HEK293 (cell line): ENCODE data around the gene LRFN2.

Source experiments
- CTCF ChIA-PET: fragments of 350-600 bp; formaldehyde crosslinking; extraction: SDS; loops from one replicate; lab custom pipeline; 2021; ENCODE audit warnings: antibody characterized with exemption; lab: Yijun Ruan, JAX
- POLR2A ChIA-PET: fragments of 300-600 bp; formaldehyde crosslinking; extraction: SDS; loops from one replicate; lab custom pipeline; 2020; ENCODE audit warnings: antibody characterized with exemption, inconsistent platforms; lab: Yijun Ruan, JAX
- H3K27ac ChIP-seq: fragments of 200-500 bp; sonication (Bioruptor generic); 2 replicates; pipeline ENCODE4 v1.5.1; 2014; ENCODE audit warnings: low read depth, low read length, control low read depth, inconsistent platforms; ENCODE audit errors: extremely low read depth
- H3K36me3 ChIP-seq, 2 experiments: fragments of 200-500 bp in 1 of 2; sonication (Bioruptor generic) in 1 of 2; 1 replicate in 1 of 2; 2 replicates in 1 of 2; pipeline ENCODE4 v1.5.1; 2014 to 2017; ENCODE audit warnings: inconsistent platforms in 2 of 2, low read length in 2 of 2; ENCODE audit not compliant: control insufficient read depth in 2 of 2, insufficient read depth in 1 of 2
- H3K4me1 ChIP-seq: fragments of 200-500 bp; sonication (Bioruptor generic); 2 replicates; pipeline ENCODE4 v1.5.1; 2014; ENCODE audit warnings: mild to moderate bottlenecking, low read length, inconsistent platforms; ENCODE audit not compliant: control insufficient read depth, insufficient read depth
- H3K4me3 ChIP-seq: 2 replicates; pipeline ENCODE4 v1.5.1; 2011; ENCODE audit warnings: low read depth, mild to moderate bottlenecking, control low read depth, low read length, moderate library complexity
- H3K9me3 ChIP-seq: fragments of 200-500 bp; sonication (Bioruptor generic); 2 replicates; pipeline ENCODE4 v1.5.1; 2014; ENCODE audit warnings: low read depth, low read length, inconsistent platforms; ENCODE audit not compliant: control insufficient read depth, insufficient read depth
- EGR2 ChIP-seq: fragments of 450-650 bp; formaldehyde crosslinking; IDR thresholded peaks from 2 replicates; pipeline ENCODE4 v1.5.1; 2016; ENCODE audit warnings: low read depth, missing biosample characterization, missing genetic modification characterization
- HIC1 ChIP-seq: fragments of 450-650 bp; formaldehyde crosslinking; IDR thresholded peaks from 2 replicates; pipeline ENCODE4 v1.5.1; 2016; ENCODE audit warnings: missing biosample characterization, missing genetic modification characterization
- KLF16 ChIP-seq: fragments of 450-650 bp; formaldehyde crosslinking; IDR thresholded peaks from 2 replicates; pipeline ENCODE4 v1.5.1; 2017; ENCODE audit warnings: missing biosample characterization, missing genetic modification characterization
- YY2 ChIP-seq: fragments of 450-650 bp; formaldehyde crosslinking; IDR thresholded peaks from 2 replicates; pipeline ENCODE4 v1.5.1; 2016; ENCODE audit warnings: missing biosample characterization, missing genetic modification characterization
- ZBTB44 ChIP-seq: fragments of 450-650 bp; IDR thresholded peaks from 2 replicates; pipeline ENCODE4 v1.5.1; 2018; ENCODE audit warnings: missing biosample characterization, mild to moderate bottlenecking, missing genetic modification characterization
- ZNF10 ChIP-seq: fragments of 450-650 bp; formaldehyde crosslinking; IDR thresholded peaks from 2 replicates; pipeline ENCODE4 v1.5.1; 2017; ENCODE audit warnings: missing biosample characterization, missing genetic modification characterization
- ZNF121 ChIP-seq: fragments of 450-650 bp; formaldehyde crosslinking; IDR thresholded peaks from 2 replicates; pipeline ENCODE4 v1.5.1; 2016; ENCODE audit warnings: missing biosample characterization, missing genetic modification characterization
- ZNF169 ChIP-seq: fragments of 450-650 bp; formaldehyde crosslinking; IDR thresholded peaks from 2 replicates; pipeline ENCODE4 v1.5.1; 2016; ENCODE audit warnings: missing biosample characterization, missing genetic modification characterization
- ZNF335 ChIP-seq: fragments of 450-650 bp; formaldehyde crosslinking; conservative IDR thresholded peaks from 2 replicates; pipeline ENCODE4 v1.5.1; 2016; ENCODE audit warnings: missing biosample characterization, missing genetic modification characterization
- ZNF341 ChIP-seq: fragments of 450-650 bp; formaldehyde crosslinking; IDR thresholded peaks from 2 replicates; pipeline ENCODE4; 2016; ENCODE audit warnings: low read depth, missing biosample characterization, missing genetic modification characterization
- ZNF350 ChIP-seq: fragments of 450-650 bp; formaldehyde crosslinking; IDR thresholded peaks from 2 replicates; pipeline ENCODE4 v1.5.0; 2017; ENCODE audit warnings: missing biosample characterization, mild to moderate bottlenecking, missing genetic modification characterization
- ZNF362 ChIP-seq: fragments of 450-650 bp; formaldehyde crosslinking; IDR thresholded peaks from 2 replicates; pipeline ENCODE4 v1.5.1; 2016; ENCODE audit warnings: missing biosample characterization, missing genetic modification characterization
- ZNF433 ChIP-seq: fragments of 450-650 bp; formaldehyde crosslinking; IDR thresholded peaks from 2 replicates; pipeline ENCODE4 v1.5.1; 2016; ENCODE audit warnings: missing biosample characterization, missing genetic modification characterization, low read depth
- ZNF514 ChIP-seq: fragments of 450-650 bp; formaldehyde crosslinking; IDR thresholded peaks from 2 replicates; pipeline ENCODE4 v1.5.1; 2016; ENCODE audit warnings: missing biosample characterization, missing genetic modification characterization
- ZNF560 ChIP-seq: fragments of 450-650 bp; formaldehyde crosslinking; IDR thresholded peaks from 2 replicates; pipeline ENCODE4 v1.5.1; 2017; ENCODE audit warnings: missing biosample characterization, missing genetic modification characterization, borderline replicate concordance
- ZNF585B ChIP-seq: fragments of 450-650 bp; formaldehyde crosslinking; IDR thresholded peaks from 2 replicates; pipeline ENCODE4 v1.5.1; 2016; ENCODE audit warnings: missing biosample characterization, missing genetic modification characterization
- ZNF621 ChIP-seq: fragments of 450-650 bp; formaldehyde crosslinking; IDR thresholded peaks from 2 replicates; pipeline ENCODE4 v1.5.1; 2017; ENCODE audit warnings: missing biosample characterization, missing genetic modification characterization
- ZNF660 ChIP-seq: fragments of 450-650 bp; IDR thresholded peaks from 2 replicates; pipeline ENCODE4 v1.5.1; 2018; ENCODE audit warnings: missing biosample characterization, mild to moderate bottlenecking, missing genetic modification characterization
- ZNF670 ChIP-seq: fragments of 450-650 bp; formaldehyde crosslinking; IDR thresholded peaks from 2 replicates; pipeline ENCODE4 v1.5.1; 2016; ENCODE audit warnings: missing biosample characterization, missing genetic modification characterization, low read depth
- ZNF707 ChIP-seq: fragments of 450-650 bp; formaldehyde crosslinking; IDR thresholded peaks from 2 replicates; pipeline ENCODE4 v1.5.1; 2016; ENCODE audit warnings: missing biosample characterization, missing genetic modification characterization
- ZNF785 ChIP-seq: fragments of 450-650 bp; formaldehyde crosslinking; IDR thresholded peaks from 2 replicates; pipeline ENCODE4 v1.5.1; 2016; ENCODE audit warnings: missing biosample characterization, missing genetic modification characterization
- ZNF791 ChIP-seq: fragments of 450-650 bp; formaldehyde crosslinking; IDR thresholded peaks from 2 replicates; pipeline ENCODE4 v1.5.1; 2016; ENCODE audit warnings: missing biosample characterization, missing genetic modification characterization
- ZNF837 ChIP-seq: fragments of 450-650 bp; formaldehyde crosslinking; IDR thresholded peaks from 2 replicates; pipeline ENCODE4 v1.5.1; 2016; ENCODE audit warnings: missing biosample characterization, missing genetic modification characterization
- ZSCAN5A ChIP-seq: fragments of 450-650 bp; formaldehyde crosslinking; IDR thresholded peaks from 2 replicates; pipeline ENCODE4 v1.5.1; 2016; ENCODE audit warnings: missing biosample characterization, missing genetic modification characterization
- TF ChIP-seq, protein P1 (sequence below): fragments of 450-650 bp; formaldehyde crosslinking; IDR thresholded peaks from 2 replicates; pipeline ENCODE4 v1.5.1; 2016; ENCODE audit warnings: missing biosample characterization, missing genetic modification characterization

The LRFN2 gene

GRCh38 chr6:40623932-40624331 lies 36.8 kb upstream of the LRFN2 start (continued):
- no peak for TF ChIP-seq ZNF362 (tag by site-specific recombination)
- TF ChIP-seq ZNF560 = no peak
- TF ChIP-seq ZNF514 (tag by site-specific recombination) = no peak
- TF ChIP-seq ZNF341 (tag by site-specific recombination) = no peak
- TF ChIP-seq HIC1 = no peak
- no peak for TF ChIP-seq ZNF621 (tag by site-specific recombination)
- TF ChIP-seq YY2 (tag by site-specific recombination) = no peak
- no peak for TF ChIP-seq ZNF785 (tag by site-specific recombination)
- no peak for TF ChIP-seq ZNF707 (tag by site-specific recombination)

- ChIA-PET CTCF (no interaction called here), POLR2A (no interaction called here)
- TF ChIP-seq ZNF670 (tag by site-specific recombination) = no peak
- no peak for TF ChIP-seq ZBTB44 (tag by site-specific recombination)
- no peak for TF ChIP-seq ZNF350 (tag by site-specific recombination)
- TF ChIP-seq ZSCAN5A (tag by site-specific recombination) = no peak
- no peak for TF ChIP-seq ZNF121 (tag by site-specific recombination)
- TF ChIP-seq ZNF837 = no peak
- TF ChIP-seq ZNF335 (tag by site-specific recombination) = no peak
- TF ChIP-seq KLF16 = no peak
- no peak for TF ChIP-seq EGR2 (tag by site-specific recombination)
- no peak for TF ChIP-seq ZNF433 (tag by site-specific recombination)
- no peak for TF ChIP-seq ZNF791 (tag by site-specific recombination)
- TF ChIP-seq ZNF660 (tag by site-specific recombination) = no peak
- no peak for TF ChIP-seq ZNF10
- no peak for TF ChIP-seq ZNF585B
- TF ChIP-seq, protein P1, sequence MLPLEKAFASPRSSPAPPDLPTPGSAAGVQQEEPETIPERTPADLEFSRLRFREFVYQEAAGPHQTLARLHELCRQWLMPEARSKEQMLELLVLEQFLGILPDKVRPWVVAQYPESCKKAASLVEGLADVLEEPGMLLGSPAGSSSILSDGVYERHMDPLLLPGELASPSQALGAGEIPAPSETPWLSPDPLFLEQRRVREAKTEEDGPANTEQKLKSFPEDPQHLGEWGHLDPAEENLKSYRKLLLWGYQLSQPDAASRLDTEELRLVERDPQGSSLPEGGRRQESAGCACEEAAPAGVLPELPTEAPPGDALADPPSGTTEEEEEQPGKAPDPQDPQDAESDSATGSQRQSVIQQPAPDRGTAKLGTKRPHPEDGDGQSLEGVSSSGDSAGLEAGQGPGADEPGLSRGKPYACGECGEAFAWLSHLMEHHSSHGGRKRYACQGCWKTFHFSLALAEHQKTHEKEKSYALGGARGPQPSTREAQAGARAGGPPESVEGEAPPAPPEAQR (tag by site-specific recombination) = no peak
- TF ChIP-seq ZNF169 (tag by site-specific recombination) = no peak
- Histone ChIP-seq H3K36me3 (no peaks in the 10 kb centered on the region), H3K4me1 (no peaks in the 10 kb centered on the region), H3K27ac (no peak overlapping the region), H3K9me3 (no peaks in the 10 kb centered on the region), H3K4me3 (no peak overlapping the region)
Observed at GRCh38 chr6:40623178-40623577, 36.0 kb upstream of the LRFN2 start.
